Heart left ventricle (tissue), 16 donors: ENCODE results near the gene RAB12. TPM values are rescaled to one million over a fixed set of nuclear protein-coding genes. Genes with fewer than 3 reads are reported as not detected.

ENCODE experiments used
- ATAC-seq, 4 donors: fragments of 200-7000 bp; cut with Tn5 transposase; one replicate each; pipeline ENCODE4 v1.9.1; 2020 to 2022; ENCODE audit warnings: moderate library complexity in 4 of 4, mild to moderate bottlenecking in 3 of 4, moderate number of reproducible peaks in 1 of 4
- DNase-seq, 5 donors: peaks; one replicate each; pipeline ENCODE4 v3.0.0-alpha.2; 2020
- H3K27ac ChIP-seq, 12 donors: fragments of 200-600 bp; sonication (generic) in 4 of 12; one replicate each; pipeline versions ENCODE4 v1.5.0 to v1.8.0; 2016 to 2022; ENCODE audit warnings: mild to moderate bottlenecking in 2 of 12
- H3K27me3 ChIP-seq, 9 donors: fragments of 200-600 bp; sonication (generic) in 2 of 9; one replicate each; pipeline versions ENCODE4 v1.5.1 to v1.8.0; 2016 to 2022; ENCODE audit warnings: mild to moderate bottlenecking in 3 of 9
- H3K36me3 ChIP-seq, 9 donors: fragments of 200-600 bp; sonication (generic) in 2 of 9; one replicate each; pipeline versions ENCODE4 v1.5.0 to v1.8.0; 2018 to 2022; ENCODE audit warnings: mild to moderate bottlenecking in 2 of 9
- H3K4me1 ChIP-seq, 12 donors: fragments of 200-600 bp; sonication (generic) in 4 of 12; one replicate each; pipeline versions ENCODE4 v1.5.0 to v1.8.0; 2016 to 2022; ENCODE audit warnings: mild to moderate bottlenecking in 3 of 12
- H3K4me3 ChIP-seq, 12 donors: fragments of 200-600 bp; sonication (generic) in 4 of 12; one replicate each; pipeline versions ENCODE4 v1.5.0 to v1.8.0; 2017 to 2022; ENCODE audit warnings: mild to moderate bottlenecking in 9 of 12, moderate library complexity in 4 of 12
- H3K9me3 ChIP-seq, 12 donors: fragments of 200-600 bp; sonication (generic) in 4 of 12; one replicate each; pipeline versions ENCODE4 v1.5.0 to v1.8.0; 2016 to 2022; ENCODE audit warnings: mild to moderate bottlenecking in 1 of 12
- POLR2A ChIP-seq, 2 donors: fragments of 450-650 bp; IDR thresholded peaks; one replicate each; pipeline ENCODE4 v1.6.1; 2017; ENCODE audit warnings: antibody characterized with exemption in 2 of 2, mild to moderate bottlenecking in 2 of 2, moderate library complexity in 2 of 2
- WGBS, 4 donors: extraction: QIAGEN DNeasy Blood & Tissue Kit in 2 of 4; methylation state at CpG; one replicate each; pipeline versions ENCODE4 v1.1.5 to v1.1.7; 2013 to 2018; 5-methylcytosine and 5-hydroxymethylcytosine counted together
- intact Hi-C, 10 donors: fragments of 100-400 bp; cut with DNase I; formaldehyde crosslinking; loops; one replicate each; pipeline versions ENCODE4 v1.11.1 to v1.14.2; 2022
- polyA plus RNA-seq, 2 donors: library from polyadenylated mRNA; stranded (reverse); fragments of 200-250 nt; gene quantifications; one replicate each; pipeline ENCODE4 v1.2.3, GENCODE V29; 2013
- total RNA-seq, 9 donors: library from RNA; depleted of rRNA in 2 of 9; stranded (reverse); fragments of >200 nt in 2 of 9; fragmentation: NEBNext Ultra II Directional in 3 of 9; extraction: Animal tissue kit (Norgen Biotek cat#: 25700) in 3 of 9; gene quantifications; one replicate each; pipeline versions ENCODE4 v1.1.0 to v1.2.4, GENCODE V29; 2016 to 2023
- TF ChIP-seq, protein P1 (sequence below), 12 donors: fragments of 200-600 bp; sonication (generic) in 4 of 12; IDR thresholded peaks; one replicate each; pipeline versions ENCODE4 v1.5.0 to v1.8.0; 2018 to 2022; ENCODE audit warnings: antibody characterized with exemption in 12 of 12, mild to moderate bottlenecking in 5 of 12
- donor health status: ischemic (EF 13 %, LVEDD 7.1; RV severe dilation, severe dysfunction).
- donor health status: healthy with polysubstance abuse.
- donor health status: DM: no; HTN: yes; CAD: no.
- donor health status: DM: no; HTN: no; CAD: no.
- donor health status: ischemic (EF 25% LVEDD 6.9; RV normal size, moderate dysfunction).
- donor health status: ischemic (EF 25% LVEDD 5.7; RV mildly dilated, moderate dysfunction).
- donor health status: healthy.
- donor health status: DM: yes; HTN: yes; CAD: no.
- donor health status: ischemic (EF 35%, LVEDD 5.7; RV mildly dilated, moderate dysfunction).
- donor health status: nonischemic (EF 11% LVEDD 7.7; RV severe dilation, severe dysfunction).
- donor health status: DM: yes; HTN: yes; CAD: no.
- donor health status: PGD.
- donor health status: ischemic (EF 29% LVEDD 5.4; RV normal size, mild dysfunction).
- donor health status: nonischemic (EF 23%, LVEDD 6.1; RV moderate dilation, normal function).

Gene RAB12
- total and polyA plus RNA-seq, 11 donors: 51.5 to 123 (median 82.3) TPM

DNA sequence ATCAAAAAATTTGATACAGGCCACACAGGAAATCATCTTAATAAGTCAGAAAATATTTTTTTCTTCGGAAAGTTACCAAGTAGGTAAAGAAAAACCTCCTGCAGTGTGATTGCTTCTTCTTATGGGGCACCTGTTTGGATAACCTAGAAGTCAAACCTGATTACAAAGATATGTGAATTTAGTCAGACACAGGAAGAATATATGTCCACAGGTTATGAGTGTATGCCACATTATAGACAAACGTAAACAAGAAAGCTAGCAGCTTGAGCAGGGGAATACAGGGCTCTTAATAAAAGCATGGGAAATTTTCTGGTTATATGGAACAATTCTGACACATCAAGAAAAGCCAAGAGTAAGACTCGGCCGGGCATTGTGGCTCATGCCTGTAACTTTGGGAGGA, 60.3 kb downstream of the RAB12 start:
- H3K4me3 ChIP-seq: no peak overlapping the region
- H3K36me3 ChIP-seq: no peaks in the 10 kb centered on the region
- no peaks in the 10 kb centered on the region for H3K9me3 ChIP-seq
- intact Hi-C loops: no loop called here
- DNase-seq (no peak), ATAC-seq (no peak)
- no peaks in the 10 kb centered on the region for H3K4me1 ChIP-seq
- no peak for TF ChIP-seq POLR2A (IDR thresholded peaks at IDR 0.05)
- TF ChIP-seq, protein P1, sequence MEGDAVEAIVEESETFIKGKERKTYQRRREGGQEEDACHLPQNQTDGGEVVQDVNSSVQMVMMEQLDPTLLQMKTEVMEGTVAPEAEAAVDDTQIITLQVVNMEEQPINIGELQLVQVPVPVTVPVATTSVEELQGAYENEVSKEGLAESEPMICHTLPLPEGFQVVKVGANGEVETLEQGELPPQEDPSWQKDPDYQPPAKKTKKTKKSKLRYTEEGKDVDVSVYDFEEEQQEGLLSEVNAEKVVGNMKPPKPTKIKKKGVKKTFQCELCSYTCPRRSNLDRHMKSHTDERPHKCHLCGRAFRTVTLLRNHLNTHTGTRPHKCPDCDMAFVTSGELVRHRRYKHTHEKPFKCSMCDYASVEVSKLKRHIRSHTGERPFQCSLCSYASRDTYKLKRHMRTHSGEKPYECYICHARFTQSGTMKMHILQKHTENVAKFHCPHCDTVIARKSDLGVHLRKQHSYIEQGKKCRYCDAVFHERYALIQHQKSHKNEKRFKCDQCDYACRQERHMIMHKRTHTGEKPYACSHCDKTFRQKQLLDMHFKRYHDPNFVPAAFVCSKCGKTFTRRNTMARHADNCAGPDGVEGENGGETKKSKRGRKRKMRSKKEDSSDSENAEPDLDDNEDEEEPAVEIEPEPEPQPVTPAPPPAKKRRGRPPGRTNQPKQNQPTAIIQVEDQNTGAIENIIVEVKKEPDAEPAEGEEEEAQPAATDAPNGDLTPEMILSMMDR (IDR thresholded peaks at IDR 0.05): no peak
- no peak overlapping the region for H3K27ac ChIP-seq
- peaks cover 0 to 6% (median 0%) of the 10 kb centered on the region in 9 donors for H3K27me3 ChIP-seq
- WGBS, 4 donors: 63 to 89% (median 82%) methylated on average over 4 of the region's 4 CpGs

DNA sequence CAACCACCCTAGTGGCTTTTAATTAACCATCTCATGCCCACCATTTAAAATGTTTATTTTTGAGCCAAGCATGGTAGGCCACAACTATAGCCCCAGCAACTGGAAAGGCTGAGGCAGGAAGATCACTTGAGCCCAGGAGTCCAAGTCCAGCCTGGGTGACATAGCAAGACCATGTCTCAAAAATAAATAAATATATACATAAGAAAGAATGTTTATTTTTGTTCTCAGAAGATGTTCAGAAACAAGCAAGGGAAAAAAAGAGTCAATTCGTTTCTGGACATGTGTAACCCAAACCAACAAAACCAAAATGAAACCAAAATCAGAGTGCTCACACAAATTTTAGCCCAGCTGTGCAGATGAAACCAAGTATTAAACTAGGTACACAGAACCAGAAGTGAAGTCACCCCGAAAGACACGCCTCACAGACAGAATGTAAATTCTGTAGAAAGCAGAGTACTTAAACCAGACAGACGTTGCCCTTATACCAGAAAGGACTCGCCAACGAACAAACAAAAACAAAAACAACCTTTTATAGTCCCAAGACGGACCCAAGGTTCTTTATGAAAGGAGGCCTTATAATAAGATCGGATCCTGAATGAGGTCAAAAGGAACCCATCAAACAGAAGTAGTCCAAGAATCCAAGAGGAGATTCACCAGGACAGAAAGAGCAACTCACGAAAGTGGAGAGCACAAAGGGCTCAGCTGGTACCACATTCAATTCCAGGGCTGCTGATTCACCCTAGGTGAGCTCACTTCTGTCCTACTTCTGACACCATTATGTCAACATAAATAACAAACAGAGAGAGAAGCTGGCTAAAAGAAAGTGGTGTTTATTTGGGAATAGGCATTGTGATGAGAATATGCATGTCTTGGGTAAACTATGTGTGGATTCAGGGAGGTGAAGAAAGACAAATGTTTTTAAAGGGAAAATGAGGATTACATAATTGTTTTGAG, 64.3 kb downstream of the RAB12 start:
- intact Hi-C loops: no loop called here
- Histone ChIP-seq H3K27me3 (peaks cover 0 to 6% (median 0%) of the 10 kb centered on the region in 9 donors), H3K27ac (no peak overlapping the region), H3K9me3 (no peaks in the 10 kb centered on the region), H3K36me3 (no peaks in the 10 kb centered on the region), H3K4me3 (no peak overlapping the region), H3K4me1 (no peaks in the 10 kb centered on the region)
- DNase-seq: no peak
- no peak for ATAC-seq
- 91% methylated on average over 9 of the region's 9 CpGs for WGBS, 4 donors
- TF ChIP-seq, protein P1 (IDR thresholded peaks at IDR 0.05): no peak
- no peak for TF ChIP-seq POLR2A (IDR thresholded peaks at IDR 0.05)

DNA sequence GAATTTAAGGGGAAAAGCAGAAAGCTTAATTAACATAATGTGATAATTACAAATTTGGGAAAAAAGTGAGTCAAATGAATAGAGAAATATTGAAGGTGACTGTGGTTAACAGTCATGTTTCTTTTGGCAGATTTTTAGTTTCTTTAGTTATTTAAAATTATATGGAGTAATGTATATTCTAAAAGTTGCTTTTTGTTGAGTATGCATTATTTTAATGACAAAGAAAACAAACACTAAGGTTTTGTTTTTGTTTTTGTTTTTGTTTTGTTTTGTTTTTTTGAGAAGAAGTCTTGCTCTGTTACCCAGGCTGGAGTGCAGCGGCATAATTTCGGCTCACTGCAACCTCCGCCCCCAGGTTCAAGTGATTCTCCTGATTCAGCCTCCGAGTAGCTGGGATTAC, 65.8 kb downstream of the RAB12 start:
- no peaks in the 10 kb centered on the region for H3K4me1 ChIP-seq
- H3K9me3 ChIP-seq: no peaks in the 10 kb centered on the region
- H3K27ac ChIP-seq: no peak overlapping the region
- WGBS, 4 donors: 73 to 95% (median 88%) methylated on average over 4 of the region's 4 CpGs
- DNase-seq (no peak), ATAC-seq (no peak)
- TF ChIP-seq, protein P1 (IDR thresholded peaks at IDR 0.05): no peak
- no peak for TF ChIP-seq POLR2A (IDR thresholded peaks at IDR 0.05)
- no peaks in the 10 kb centered on the region for H3K36me3 ChIP-seq
- intact Hi-C loops: no loop called here
- peaks cover 0 to 6% (median 0%) of the 10 kb centered on the region in 9 donors for H3K27me3 ChIP-seq
- no peak overlapping the region for H3K4me3 ChIP-seq

DNA sequence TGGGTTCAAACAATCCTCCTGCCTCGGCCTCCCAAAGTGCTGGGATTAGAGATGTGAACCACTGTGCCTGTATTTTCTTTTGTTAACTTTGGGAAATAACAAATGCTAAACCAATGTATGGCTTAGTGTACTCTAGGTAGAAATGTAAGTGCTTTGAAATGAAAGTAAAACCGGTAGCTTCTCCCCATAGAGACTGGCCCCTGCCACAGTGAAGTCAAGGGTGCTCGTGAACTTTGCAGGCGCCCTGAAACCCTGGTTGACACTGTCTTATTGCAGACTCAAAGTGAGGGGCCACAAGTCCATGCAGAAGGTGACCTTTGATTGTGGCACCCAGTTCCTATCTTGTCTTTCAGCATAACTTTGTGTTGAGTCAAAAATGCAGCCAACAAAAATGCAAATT, 72.0 kb downstream of the RAB12 start:
- Histone ChIP-seq H3K27me3 (no peaks in the 10 kb centered on the region), H3K36me3 (no peaks in the 10 kb centered on the region), H3K4me3 (no peak overlapping the region), H3K27ac (no peak overlapping the region), H3K4me1 (no peaks in the 10 kb centered on the region), H3K9me3 (no peaks in the 10 kb centered on the region)
- no peak for DNase-seq
- ATAC-seq: no peak
- WGBS, 4 donors: 84 to 95% (median 91%) methylated on average over 4 of the region's 4 CpGs
- intact Hi-C loops: no loop called here
- TF ChIP-seq, protein P1 (IDR thresholded peaks at IDR 0.05): no peak
- no peak for TF ChIP-seq POLR2A (IDR thresholded peaks at IDR 0.05)
